HL-60 (cell line): ENCODE data around the gene CLEC9A.

ENCODE experiments used
- DNase-seq, 2 experiments: peaks; one replicate each; pipeline ENCODE4 v3.0.0-alpha.2; 2010 to 2020; ENCODE audit warnings: low read depth in 1 of 2, low spot score in 1 of 2
- H3K27ac ChIP-seq: fragments of 250-450 bp; sonication (Bioruptor Pico); replicated peaks from 2 replicates; pipeline ENCODE4 v1.5.1; 2020; ENCODE audit warnings: mild to moderate bottlenecking, moderate library complexity
- H3K27me3 ChIP-seq: fragments of 250-450 bp; sonication (Bioruptor Pico); 2 replicates; pipeline ENCODE4 v1.5.1; 2021; ENCODE audit warnings: mild to moderate bottlenecking, moderate library complexity; ENCODE audit not compliant: insufficient read depth, poor library complexity, severe bottlenecking
- H3K4me3 ChIP-seq: replicated peaks from 2 replicates; pipeline ENCODE4 v1.5.1; 2011; ENCODE audit warnings: mild to moderate bottlenecking, control low read depth, low read length; ENCODE audit not compliant: insufficient read depth
- CTCF ChIP-seq: IDR thresholded peaks from one replicate; pipeline ENCODE4 v1.5.1; 2011; ENCODE audit warnings: low read length, control low read depth, inconsistent platforms; ENCODE audit not compliant: insufficient read depth
- GABPA ChIP-seq: IDR thresholded peaks from 2 replicates; pipeline ENCODE4 v1.6.1; 2012; ENCODE audit warnings: low read depth
- POLR2AphosphoS5 ChIP-seq: IDR thresholded peaks from 2 replicates; pipeline ENCODE4 v1.6.1; 2012; ENCODE audit warnings: low read depth
- REST ChIP-seq: IDR thresholded peaks from 2 replicates; pipeline ENCODE4 v1.6.1; 2012; ENCODE audit warnings: low read depth; ENCODE audit not compliant: insufficient replicate concordance
- SPI1 ChIP-seq: IDR thresholded peaks from 2 replicates; pipeline ENCODE4 v1.6.1; 2012; ENCODE audit warnings: low read depth, mild to moderate bottlenecking, borderline replicate concordance

Gene CLEC9A

GRCh38 chr12:10094646-10095395 lies 64.3 kb downstream of the CLEC9A start:
- Histone ChIP-seq H3K4me3 (no peak overlapping the region), H3K27me3 (no peaks in the 10 kb centered on the region), H3K27ac (no peak overlapping the region)
- TF ChIP-seq CTCF: no peak
- no peak for TF ChIP-seq GABPA
- no peak for TF ChIP-seq SPI1
- TF ChIP-seq REST: no peak
- no peak for TF ChIP-seq POLR2AphosphoS5
- DNase-seq: no peak

GRCh38 chr12:10095971-10096370 lies 65.5 kb downstream of the CLEC9A start:
- no peaks in the 10 kb centered on the region for H3K27me3 ChIP-seq
- no peak overlapping the region for H3K4me3 ChIP-seq
- TF ChIP-seq REST: no peak
- TF ChIP-seq SPI1: no peak
- no peak for TF ChIP-seq CTCF
- no peak for TF ChIP-seq POLR2AphosphoS5
- TF ChIP-seq GABPA: no peak
- DNase-seq: no peak
- H3K27ac ChIP-seq: no peak overlapping the region

- no peaks in the 10 kb centered on the region for H3K27me3 ChIP-seq
- no peak overlapping the region for H3K27ac ChIP-seq
- TF ChIP-seq SPI1: no peak
- no peak for TF ChIP-seq CTCF
- no peak for TF ChIP-seq POLR2AphosphoS5
- TF ChIP-seq REST: no peak
- TF ChIP-seq GABPA: no peak
- no peak for DNase-seq
- H3K4me3 ChIP-seq: no peak overlapping the region
Measured at GRCh38 chr12:10097521-10097920, 67.0 kb downstream of the CLEC9A start.
